Right forelimb (tissue), 1 donor: ENCODE measurements around the gene PLA2G4D.
"Not testable (repeated sequence)": the region's sequence is repeated elsewhere in the genome, so short reads cannot be mapped to it uniquely, and the experiment has no call there.

ENCODE experiments used
- DNase-seq: peaks from one replicate; pipeline ENCODE4 v3.0.0-alpha.2; 2018

The PLA2G4D gene

GRCh38 chr15:42123546-42123945, 29.2 kb upstream of the PLA2G4D start:
- no peak for DNase-seq

- DNase-seq: no peak
Observed at GRCh38 chr15:42121682-42122081, 27.3 kb upstream of the PLA2G4D start.

DNA sequence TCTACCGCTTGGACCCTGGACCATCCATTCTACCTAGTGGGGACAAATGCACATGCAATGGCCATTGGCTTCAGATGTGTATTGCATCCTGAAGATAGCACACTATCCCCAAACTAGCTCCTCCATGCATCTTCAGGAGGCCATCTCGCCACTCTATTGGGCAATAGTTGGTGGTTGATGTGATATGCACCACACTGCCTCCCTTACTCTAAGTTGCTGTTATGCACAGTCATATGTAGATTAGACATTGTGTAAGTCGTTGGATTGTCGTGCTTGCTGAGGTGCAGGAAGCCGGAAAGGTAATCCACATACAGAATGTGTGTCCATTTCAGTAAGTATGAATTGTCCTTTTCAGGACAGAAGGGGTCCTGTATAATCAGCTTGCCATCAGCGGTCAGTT, 26.7 kb upstream of the PLA2G4D start:
- DNase-seq: no peak

- no peak for DNase-seq
Observed at GRCh38 chr15:42120285-42120684, 25.9 kb upstream of the PLA2G4D start.

GRCh38 chr15:42119446-42119760, 25.0 kb upstream of the PLA2G4D start:
- DNase-seq: no peak

DNA sequence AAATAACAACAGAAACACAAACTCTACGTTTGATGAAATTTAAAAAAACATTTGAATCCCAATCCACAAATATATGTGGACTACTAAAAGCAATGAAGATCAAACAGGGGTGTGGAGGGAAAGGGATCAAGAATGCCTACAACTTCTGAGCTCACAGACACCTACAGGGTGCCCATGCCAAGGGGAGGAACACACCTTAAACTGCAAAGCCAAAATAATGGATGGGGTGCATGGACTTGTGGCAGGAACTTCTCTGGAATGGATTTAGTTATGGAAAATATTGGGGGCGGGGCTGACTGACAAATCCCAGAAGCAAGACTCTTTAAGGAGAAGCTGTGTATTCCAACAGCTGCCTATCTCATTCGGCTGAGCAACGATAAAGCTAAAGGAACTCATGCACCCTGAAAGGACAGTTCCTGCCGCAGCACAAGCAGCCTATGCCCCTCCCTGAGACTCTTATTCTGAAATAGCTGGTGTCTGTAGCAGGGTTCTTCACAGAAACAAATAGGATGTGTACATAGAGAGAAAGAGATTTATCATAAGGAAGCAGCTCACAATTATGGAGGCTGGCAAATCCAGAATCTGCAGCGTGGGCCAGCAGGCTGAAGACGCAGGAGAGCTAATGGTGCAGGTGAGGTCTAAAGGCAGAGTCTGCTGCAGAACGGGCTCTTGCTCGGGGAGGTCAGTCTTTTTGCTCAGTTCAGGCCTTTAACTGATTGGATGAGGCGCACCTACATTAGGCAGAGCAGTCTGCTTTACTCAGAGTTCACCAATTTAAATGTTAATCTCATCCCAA, 24.5 kb upstream of the PLA2G4D start:
- DNase-seq: no peak

DNA sequence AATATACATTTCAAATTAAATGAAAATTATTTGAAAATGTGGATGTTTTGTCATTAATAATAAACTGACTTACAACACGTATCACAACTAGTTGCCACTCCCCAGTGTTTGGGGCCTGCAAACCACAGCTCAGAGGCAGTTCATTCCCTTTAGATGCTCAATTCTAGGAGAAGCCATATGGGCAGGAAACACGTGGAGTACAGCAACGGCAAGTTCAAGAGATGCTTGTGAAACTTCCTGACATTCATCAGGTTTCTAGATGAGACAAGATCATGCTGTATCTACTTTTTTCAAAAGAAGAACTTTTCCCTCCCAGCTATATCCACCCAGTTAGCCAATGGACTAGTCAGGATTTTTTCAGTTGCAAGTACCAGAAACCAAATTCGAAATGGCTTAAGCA, 17.6 kb upstream of the PLA2G4D start:
- no peak for DNase-seq

GRCh38 chr15:42110367-42110766, 16.0 kb upstream of the PLA2G4D start:
- DNase-seq: no peak

GRCh38 chr15:42108806-42109205, 14.4 kb upstream of the PLA2G4D start:
- DNase-seq: no peak

DNA sequence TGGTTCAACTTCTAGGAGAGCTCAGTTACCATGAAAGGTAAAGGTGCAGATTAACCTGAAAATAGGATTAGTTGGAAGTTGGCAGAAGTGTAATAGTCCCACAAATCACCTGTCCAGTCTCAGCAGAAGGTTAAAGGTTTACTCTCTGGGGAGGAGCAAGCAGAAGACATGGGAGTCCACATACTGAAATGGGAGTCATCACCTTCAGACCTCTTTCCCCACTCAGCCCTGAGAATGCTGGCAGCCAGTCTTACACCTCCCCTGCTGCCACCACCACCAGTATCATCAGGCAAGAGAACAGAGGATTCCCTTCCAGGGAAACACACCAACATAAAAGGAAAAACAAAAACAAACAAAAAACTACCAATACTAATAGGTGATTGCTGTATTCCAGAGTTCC, 13.8 kb upstream of the PLA2G4D start:
- no peak for DNase-seq

- DNase-seq: no peak
Observed at GRCh38 chr15:42107473-42107872, 13.1 kb upstream of the PLA2G4D start.

DNA sequence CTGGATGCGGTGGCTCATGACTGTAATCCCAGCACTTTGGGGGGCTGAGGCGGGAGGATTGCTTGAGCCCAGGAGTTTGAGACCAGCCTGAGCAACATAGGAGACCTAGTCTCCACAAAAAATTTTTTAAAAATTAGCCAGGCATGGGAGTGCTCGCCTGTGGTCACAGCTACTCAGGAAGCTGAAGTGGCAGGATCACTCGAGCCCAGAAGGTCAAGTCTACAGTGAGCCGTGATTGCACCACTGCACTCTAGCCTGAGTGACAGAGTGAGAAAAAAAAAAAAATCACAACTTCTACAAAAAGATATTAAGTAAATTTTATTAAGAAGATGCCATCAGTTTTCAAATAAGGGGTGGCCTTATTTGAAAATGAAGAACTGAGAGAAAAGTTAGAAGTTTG, 11.9 kb upstream of the PLA2G4D start:
- no peak for DNase-seq

DNA sequence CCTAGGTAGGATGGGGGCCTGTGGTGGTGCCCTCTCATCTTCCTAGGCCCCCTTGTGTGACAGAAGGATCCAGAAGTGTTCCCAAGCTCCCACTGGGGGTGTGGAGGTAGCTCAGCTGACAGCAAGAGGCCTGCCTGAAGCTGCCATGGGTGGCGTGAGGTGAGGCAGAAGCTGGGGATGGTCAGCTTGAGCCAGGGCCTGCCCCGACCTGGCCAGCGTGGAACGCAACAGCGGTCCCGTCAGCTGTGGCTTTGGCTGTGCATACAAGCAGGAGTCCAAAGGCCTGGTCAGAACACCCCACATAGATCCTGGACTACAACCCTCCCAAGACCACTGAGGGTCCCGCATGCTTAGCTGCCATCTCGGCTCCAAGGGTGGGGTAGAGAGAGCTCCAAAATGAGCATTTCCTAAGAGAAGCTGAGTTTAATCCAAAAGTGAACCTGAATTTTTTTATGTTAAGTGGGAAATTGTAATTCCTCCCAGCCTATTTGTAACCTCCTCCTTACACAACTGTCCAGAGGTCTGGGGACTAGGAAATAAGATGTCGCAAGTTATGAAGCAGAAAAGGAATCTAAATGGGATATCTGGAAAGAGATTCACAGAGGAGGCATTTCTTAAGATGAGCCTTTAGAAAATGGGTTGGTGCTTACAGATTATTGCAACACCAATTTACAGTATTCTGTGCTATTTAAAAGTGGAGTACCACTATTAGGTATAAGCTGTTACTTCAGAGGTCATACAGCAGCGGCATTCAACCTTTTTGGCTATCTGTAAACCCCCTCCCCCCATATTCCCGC, 9.9 kb upstream of the PLA2G4D start:
- DNase-seq: no peak

DNA sequence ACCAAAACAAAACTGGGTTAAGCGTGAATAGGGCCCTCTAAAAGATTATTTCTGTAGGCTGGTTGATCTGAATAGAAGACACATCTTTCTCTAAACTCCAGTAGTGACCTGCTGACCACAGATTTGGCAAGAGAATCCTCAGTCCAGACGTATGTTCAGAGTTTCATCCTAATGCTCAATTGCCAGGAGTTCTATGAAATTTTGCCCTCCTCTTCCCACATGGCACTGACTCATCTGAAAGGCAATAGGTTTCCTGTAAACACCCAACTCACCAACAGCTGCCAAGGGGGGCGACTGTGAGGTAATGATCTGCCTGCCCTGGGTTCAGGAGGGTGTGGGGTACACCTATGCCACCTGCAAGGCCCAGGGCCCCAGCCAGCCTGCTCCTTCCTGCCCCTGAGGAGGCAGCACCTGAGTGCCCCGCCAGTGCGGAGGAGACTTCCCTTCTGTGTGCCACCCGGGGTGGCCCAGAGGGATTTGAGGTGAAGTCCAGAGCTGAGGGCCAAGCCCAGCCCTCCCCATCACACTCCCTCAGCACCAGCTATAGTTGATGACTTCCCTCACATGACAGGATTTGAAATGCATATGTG, 8.4 kb upstream of the PLA2G4D start:
- DNase-seq: no peak

- DNase-seq: no peak
Observed at GRCh38 chr15:42101861-42102260, 7.5 kb upstream of the PLA2G4D start.

DNA sequence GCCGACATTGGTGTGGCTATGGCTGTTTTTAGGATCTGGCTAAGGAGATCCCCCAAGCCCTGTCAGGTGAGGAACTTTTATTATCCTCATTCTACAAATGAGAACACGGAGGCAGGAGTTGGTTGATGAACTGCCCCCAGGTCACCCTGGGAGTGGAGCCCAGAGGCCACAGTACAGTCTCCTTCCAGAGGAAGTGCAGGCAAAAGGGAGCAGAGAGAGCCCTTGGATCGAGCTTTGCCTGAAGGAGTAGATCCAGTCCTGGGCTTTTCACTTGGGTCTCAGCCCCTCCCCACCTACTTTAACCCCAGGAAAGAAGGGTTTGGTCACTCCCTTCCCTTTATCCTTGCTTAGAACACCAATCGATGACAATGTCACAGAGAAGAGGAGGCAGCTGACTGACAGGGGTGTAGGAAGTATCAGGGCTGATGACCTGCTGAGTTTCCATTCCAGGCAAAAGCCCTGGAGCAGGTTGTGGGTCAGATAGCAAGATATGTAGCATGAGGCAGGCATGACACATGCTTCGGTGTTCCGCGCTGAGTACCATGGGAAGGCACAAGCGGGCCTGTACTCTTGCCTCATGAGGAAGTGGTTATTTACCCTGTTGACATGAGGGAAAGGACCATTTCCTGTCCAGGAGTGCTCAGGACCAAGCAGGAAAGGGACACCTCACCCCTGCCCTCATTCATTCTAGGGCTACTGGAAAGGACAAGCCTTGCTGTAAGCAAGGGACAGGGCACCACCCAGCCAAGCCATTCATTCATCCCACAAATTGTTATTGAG, 5.8 kb upstream of the PLA2G4D start:
- no peak for DNase-seq

GRCh38 chr15:42097018-42097417, 2.7 kb upstream of the PLA2G4D start:
- DNase-seq: no peak

DNA sequence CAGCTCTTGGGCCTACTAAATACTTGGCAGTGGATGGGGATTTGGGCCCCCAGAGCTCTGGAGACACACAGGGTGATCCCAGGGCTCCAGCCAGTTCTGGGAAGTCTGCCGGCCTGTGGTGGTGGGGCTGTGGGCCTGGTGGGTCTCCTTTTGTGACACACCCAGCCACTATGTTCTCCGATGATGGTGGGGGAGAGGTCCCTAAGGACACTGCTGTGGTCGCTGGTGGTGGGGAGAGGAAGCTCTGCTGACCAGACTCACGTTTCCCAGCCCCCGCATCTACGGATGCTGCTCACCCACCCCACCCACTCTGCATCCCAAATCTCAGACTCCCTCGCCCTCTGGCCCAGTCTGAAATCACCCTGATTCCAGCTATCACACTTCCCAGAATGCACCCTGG, 396 bp downstream of the PLA2G4D start:
- DNase-seq: no peak

DNA sequence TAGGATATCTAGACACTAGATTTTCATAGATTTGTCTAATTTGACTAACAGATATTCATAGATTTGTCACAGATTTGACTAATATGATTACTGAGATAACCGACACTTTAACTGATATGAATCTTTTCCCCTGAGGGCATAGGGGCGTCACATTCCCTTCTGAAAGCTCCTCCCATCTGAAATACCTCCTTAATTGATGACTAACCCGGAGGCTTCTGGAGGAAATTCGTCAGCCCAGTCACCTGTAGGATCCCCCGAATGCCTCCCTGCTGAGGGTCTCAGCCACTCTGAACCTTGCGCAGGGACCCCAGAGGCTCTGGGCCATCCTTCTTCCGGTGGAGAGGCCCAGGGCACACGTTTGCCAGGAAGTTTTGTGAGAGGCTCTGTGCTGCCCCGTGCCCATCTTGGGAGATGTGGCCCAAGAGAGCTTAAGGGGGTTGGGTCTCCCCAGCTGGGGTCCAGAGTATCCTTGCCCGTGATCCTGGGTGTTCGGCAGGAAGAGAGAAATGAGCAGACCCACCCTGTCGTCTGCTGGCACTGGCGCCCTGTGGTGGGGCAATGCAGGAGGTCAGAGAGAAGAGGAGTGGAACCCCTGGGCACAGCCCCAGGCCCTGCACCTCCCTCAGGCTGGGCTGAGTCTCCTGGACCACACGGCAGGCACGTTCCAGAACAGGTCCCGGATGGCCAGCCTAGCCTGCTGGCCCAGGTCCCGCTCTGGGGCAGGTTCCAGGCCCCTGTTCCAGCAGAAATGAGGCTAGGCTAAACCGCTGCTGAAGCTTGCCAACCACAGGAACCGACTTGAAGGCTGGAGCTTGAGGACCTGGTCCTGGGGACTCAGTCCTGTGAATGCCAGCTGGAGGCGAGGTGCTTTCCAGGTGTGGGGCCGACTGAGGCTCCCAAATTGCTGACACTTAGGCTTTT, 1.7 kb downstream of the PLA2G4D start:
- peak; percentile 69 for DNase-seq

DNA sequence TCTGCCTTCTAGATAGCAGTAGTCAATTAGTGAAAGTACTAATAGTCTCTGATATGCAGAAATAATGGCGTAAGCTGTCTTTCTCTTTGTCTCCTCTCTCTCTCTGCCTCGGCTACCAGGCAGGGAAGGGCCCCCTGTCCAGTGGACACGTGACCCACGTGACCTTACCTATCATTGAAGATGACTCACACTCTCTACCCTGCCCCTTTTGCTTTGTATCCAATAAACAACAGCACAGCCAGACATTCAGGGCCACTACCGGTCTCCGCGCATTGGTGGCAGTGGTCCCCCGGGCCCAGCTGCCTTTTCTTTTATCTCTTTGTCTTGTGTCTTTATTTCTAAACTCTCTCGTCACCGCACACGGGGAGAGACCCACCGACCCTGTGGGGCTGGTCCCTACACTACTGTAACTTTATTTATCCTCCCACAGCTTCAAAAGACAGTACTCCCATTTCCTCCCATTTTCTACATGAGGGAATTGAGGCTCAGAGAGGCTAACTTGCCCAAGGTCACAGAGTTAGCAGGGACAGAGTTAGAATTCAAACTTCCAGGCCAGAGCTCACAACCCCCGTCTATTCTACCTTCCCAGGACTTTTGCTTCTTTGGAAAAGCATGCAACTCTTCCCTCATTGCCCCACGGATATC, 2.5 kb downstream of the PLA2G4D start:
- not testable (repeated sequence) for DNase-seq

GRCh38 chr15:42090781-42091180, 3.6 kb downstream of the PLA2G4D start:
- no peak for DNase-seq

DNA sequence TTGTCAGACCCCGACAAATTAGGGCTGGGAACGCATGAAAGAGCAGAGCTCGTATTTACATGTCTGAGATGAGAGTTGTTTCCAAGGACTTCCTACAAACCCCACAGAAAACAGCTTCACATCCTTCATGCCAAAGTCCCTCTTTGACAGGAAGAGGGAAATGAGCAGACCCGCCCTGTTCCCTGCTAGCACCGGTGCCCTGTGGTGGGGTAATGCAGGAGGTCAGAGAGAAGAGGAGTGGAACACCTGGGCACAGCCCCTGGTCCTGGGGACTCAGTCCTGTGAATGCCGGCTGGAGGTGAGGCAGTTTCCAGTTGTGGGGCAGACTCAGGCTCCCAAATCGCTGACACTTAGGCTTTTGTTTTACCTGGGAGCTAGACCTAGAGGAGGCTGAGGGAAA, 4.0 kb downstream of the PLA2G4D start:
- no peak for DNase-seq
